Left ventricle myocardium inferior (tissue), 1 donor: ENCODE results near the gene GLS. TPM values are rescaled to one million over a fixed set of nuclear protein-coding genes. Genes with fewer than 3 reads are reported as not detected.

Source experiments
- DNase-seq: peaks from one replicate; pipeline ENCODE4 v3.0.0-alpha.2; 2020
- H3K27ac ChIP-seq: fragments of 200-600 bp; replicated peaks from 2 replicates; pipeline ENCODE4 v1.8.0; 2021
- H3K27me3 ChIP-seq: fragments of 200-600 bp; 2 replicates; pipeline ENCODE4 v1.8.0; 2021; ENCODE audit warnings: low read depth
- H3K36me3 ChIP-seq: fragments of 200-600 bp; 2 replicates; pipeline ENCODE4 v1.8.0; 2021
- H3K4me1 ChIP-seq: fragments of 200-600 bp; 2 replicates; pipeline ENCODE4 v1.8.0; 2021
- H3K4me3 ChIP-seq: fragments of 200-600 bp; 2 replicates; pipeline ENCODE4 v1.8.0; 2021; ENCODE audit warnings: mild to moderate bottlenecking, moderate library complexity
- H3K9me3 ChIP-seq: fragments of 200-600 bp; replicated peaks from 2 replicates; pipeline ENCODE4 v1.8.0; 2021
- CTCF ChIP-seq: fragments of 200-600 bp; IDR thresholded peaks from 2 replicates; pipeline ENCODE4 v1.8.0; 2021; ENCODE audit warnings: antibody characterized with exemption, mild to moderate bottlenecking, borderline replicate concordance
- intact Hi-C: fragments of 100-400 bp; cut with micrococcal nuclease; formaldehyde crosslinking; loops from one replicate; pipeline ENCODE4 v1.11.0; 2022
- total RNA-seq: library from RNA; stranded (reverse); fragmentation: NEBNext Ultra II Directional; extraction: Animal tissue kit (Norgen Biotek cat#: 25700); gene quantifications from one replicate; pipeline ENCODE4 v1.2.1, GENCODE V29; 2021
- donor health status: DM: no; HTN: yes; CAD: no; lungs with severe emphysema.

Gene GLS
- total RNA-seq, 1 donor from 2014 or later, result 48.4 TPM

- Histone ChIP-seq H3K27me3 (no peaks in the 10 kb centered on the region), H3K9me3 (no peaks in the 10 kb centered on the region), H3K36me3 (no peaks in the 10 kb centered on the region), H3K27ac (peak overlapping the region; percentile 64), H3K4me1 (peaks cover 32% of the 10 kb centered on the region), H3K4me3 (no peak overlapping the region)
- intact Hi-C loops, result no loop called here
- no peak for DNase-seq
- no peak for TF ChIP-seq CTCF
Observed at GRCh38 chr2:190947141-190947540, 66.5 kb downstream of the GLS start.

GRCh38 chr2:190947711-190948251 is 67.2 kb downstream of the GLS start:
- Histone ChIP-seq H3K9me3 (no peaks in the 10 kb centered on the region), H3K27me3 (no peaks in the 10 kb centered on the region), H3K4me3 (peak overlapping the region; percentile 40), H3K27ac (peak overlapping the region; percentile 64), H3K4me1 (peaks cover 32% of the 10 kb centered on the region), H3K36me3 (no peaks in the 10 kb centered on the region)
- TF ChIP-seq CTCF, result no peak
- intact Hi-C loops, result no loop called here
- no peak for DNase-seq

GRCh38 chr2:190948671-190949070 is 68.0 kb downstream of the GLS start:
- no peak overlapping the region for H3K4me3 ChIP-seq
- TF ChIP-seq CTCF, result no peak
- no peaks in the 10 kb centered on the region for H3K9me3 ChIP-seq
- intact Hi-C loops, result no loop called here
- H3K36me3 ChIP-seq, result no peaks in the 10 kb centered on the region
- no peak for DNase-seq
- peaks cover 38% of the 10 kb centered on the region for H3K4me1 ChIP-seq
- H3K27ac ChIP-seq, result peak overlapping the region; percentile 64
- no peaks in the 10 kb centered on the region for H3K27me3 ChIP-seq

- DNase-seq, result no peak
- intact Hi-C loops, result no loop called here
- TF ChIP-seq CTCF, result no peak
- Histone ChIP-seq H3K27ac (no peak overlapping the region), H3K27me3 (no peaks in the 10 kb centered on the region), H3K4me3 (no peak overlapping the region), H3K36me3 (peaks cover 3% of the 10 kb centered on the region), H3K4me1 (peaks cover 38% of the 10 kb centered on the region), H3K9me3 (peaks cover 3% of the 10 kb centered on the region)
Observed at GRCh38 chr2:190950566-190950991, 70.0 kb downstream of the GLS start.

GRCh38 chr2:190953257-190953656 is 72.6 kb downstream of the GLS start:
- Histone ChIP-seq H3K27ac (no peak overlapping the region), H3K9me3 (peaks cover 9% of the 10 kb centered on the region), H3K27me3 (no peaks in the 10 kb centered on the region), H3K36me3 (peaks cover 7% of the 10 kb centered on the region), H3K4me3 (no peak overlapping the region), H3K4me1 (peaks cover 19% of the 10 kb centered on the region)
- intact Hi-C loops, result no loop called here
- DNase-seq, result no peak
- no peak for TF ChIP-seq CTCF
